ENCODE results near the gene RASA1.

The RASA1 gene

DNA sequence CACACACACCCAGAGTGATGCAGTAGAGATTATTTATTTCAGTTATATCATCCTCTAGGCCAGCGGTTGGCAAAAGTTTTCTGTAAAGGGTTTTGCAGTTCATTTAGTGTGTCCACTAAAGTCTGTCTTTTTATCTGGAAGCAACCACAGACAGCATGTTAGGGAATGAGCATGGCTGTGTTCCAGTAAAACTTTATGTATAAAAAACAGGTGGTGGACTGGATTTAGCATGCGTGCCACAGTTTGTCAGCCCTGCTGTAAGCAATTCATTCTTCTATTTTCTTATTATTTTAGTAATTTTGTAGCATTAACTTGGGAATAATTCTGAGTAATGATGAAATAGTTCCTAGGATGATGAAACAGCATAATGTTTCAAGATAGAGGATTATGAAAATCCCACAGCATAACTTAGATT lies 93.4 kb downstream of the RASA1 start:
- no peak for DNase-seq (ENCODE audit: low read depth, low spot score)

GRCh38 chr5:87361536-87362213 lies 94.0 kb downstream of the RASA1 start:
- no peak for DNase-seq (ENCODE audit: low read depth, low spot score)

- no peak for DNase-seq (ENCODE audit: low read depth, low spot score)
Measured at GRCh38 chr5:87367243-87367642, 99.6 kb downstream of the RASA1 start.

DNA sequence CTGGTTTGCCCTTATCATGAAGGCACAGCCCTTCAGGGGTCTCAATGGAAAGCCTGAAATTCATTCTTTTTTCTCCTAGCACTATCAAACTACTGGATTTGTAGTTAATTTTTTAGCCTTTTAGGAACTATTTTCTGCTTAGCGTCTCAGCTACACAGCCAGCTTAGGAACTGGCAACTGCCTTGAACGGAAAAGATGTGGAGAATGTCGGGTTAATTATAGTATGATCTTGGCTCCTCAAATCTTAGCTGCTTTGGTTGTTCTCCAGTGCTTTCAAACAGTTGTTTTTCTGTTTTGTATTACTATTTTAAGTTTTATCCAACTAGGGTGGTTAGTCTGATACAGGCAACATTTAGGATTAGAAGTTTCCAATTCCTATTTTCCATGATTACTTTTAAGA lies 100.9 kb downstream of the RASA1 start:
- no peak for DNase-seq (ENCODE audit: low read depth, low spot score)

DNA sequence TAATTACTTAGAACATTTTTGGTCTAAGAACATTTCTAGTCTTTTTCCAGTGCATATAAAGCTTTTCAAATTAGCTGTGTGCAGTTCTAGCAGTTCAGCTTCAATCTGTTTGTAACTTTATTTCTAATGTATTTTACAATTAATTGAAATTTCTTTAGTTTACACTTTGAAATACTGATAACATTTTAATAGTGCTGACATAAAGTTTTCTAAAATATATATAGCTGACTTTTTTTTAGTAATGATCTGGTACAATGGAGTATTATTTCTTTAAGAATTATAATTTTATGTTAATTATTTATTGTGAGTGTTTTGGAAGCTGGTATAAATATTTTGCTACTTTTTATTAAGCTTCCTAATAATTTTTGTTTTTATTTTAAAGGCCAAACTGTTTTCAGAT lies 101.7 kb downstream of the RASA1 start:
- no peak for DNase-seq (ENCODE audit: low read depth, low spot score)

DNA sequence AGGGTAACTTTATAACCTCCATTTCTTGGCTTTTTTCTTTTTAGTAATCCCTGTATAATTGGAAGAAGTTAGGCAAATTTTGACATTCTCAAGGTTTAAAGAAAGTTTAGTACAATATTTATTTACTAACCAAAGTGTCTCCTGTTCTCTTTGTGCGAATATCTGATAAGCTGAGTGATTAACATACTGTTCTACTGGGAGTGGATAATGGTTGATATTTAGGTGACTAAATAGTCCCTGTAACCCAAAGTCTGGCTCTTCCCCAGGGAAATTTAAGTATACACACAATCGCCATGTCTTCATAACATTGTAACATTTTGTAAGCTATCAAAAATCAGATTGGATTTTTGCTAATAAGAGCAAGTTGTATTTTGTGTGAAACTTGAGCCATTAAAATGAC lies 105.0 kb downstream of the RASA1 start:
- no peak for DNase-seq (ENCODE audit: low read depth, low spot score)

GRCh38 chr5:87382224-87382623 lies 114.5 kb downstream of the RASA1 start:
- no peak for DNase-seq (ENCODE audit: low read depth, low spot score)

GRCh38 chr5:87383216-87383615 lies 115.5 kb downstream of the RASA1 start:
- no peak for DNase-seq (ENCODE audit: low read depth, low spot score)

DNA sequence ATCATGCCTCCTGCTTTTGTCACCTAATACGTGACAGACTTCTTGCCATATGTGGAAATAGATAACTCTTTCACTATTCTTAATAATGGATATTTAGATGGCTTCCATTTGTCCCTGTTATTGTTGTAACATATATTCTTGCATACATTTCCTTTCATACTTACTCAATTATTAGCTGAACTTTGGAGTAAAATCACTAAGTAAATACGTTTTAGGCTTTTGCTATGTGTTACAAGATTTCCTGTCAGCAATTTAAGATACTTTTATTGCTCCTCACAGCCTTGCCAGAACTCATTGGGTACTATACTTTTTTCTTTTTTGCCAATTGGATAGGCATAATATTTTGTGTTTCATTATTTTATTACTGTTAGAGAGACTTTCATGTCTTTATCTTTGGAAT lies 118.1 kb downstream of the RASA1 start:
- no peak for DNase-seq (ENCODE audit: low read depth, low spot score)

DNA sequence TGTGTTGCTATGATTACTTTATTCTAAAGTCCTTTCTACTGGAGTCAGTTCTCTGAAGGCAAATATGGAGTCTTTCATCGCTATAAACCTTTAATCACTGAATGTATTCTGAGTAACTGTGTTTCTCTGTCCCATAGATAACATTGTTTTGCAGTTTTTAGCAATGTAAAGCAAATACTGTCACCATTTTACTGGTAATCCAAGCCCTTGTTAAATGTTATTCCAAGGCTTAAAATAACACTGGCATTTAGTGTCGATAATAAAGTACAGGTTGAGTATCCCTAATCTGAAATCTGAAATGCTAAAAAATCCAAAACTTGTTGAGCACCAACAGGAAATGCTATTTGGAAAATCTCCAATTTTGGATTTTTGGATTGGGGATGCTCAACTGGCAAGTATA lies 120.4 kb downstream of the RASA1 start:
- DNase-seq (ENCODE audit: low read depth, low spot score) = no peak

GRCh38 chr5:87389296-87390034 lies 121.8 kb downstream of the RASA1 start:
- DNase-seq (ENCODE audit: low read depth, low spot score) = no peak

- no peak for DNase-seq (ENCODE audit: low read depth, low spot score)
Measured at GRCh38 chr5:87390075-87390474, 122.4 kb downstream of the RASA1 start.

DNA sequence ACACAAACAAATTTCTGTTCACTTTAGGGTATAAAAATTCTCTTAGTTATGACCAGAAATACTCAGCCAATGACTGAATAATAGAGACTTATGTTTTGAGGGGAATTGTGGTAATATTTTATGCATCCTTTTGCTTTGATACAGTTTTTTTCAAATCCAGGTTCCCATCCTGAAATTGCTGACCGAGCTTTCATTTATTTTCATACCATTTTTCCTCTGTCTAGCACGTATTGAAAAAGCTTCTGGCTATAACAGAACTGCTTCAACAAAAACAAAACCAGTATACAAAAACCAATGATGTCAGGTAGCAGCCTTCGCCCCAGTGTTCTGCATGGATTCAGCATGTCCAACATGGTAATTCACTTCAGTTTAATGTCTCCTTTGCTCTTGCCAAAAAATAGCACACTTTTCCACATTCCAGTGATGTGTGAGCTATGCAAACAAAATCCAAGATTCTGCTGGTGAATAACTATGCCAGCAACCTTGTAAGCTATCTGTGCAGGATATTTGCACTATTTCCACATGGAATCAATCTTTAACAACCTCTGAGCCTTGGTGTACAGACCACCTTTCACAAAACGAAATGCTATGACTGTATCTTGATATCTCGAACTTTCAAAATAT lies 123.0 kb downstream of the RASA1 start:
- DNase-seq (ENCODE audit: low read depth, low spot score) = no peak

GRCh38 chr5:87392170-87392569 lies 124.5 kb downstream of the RASA1 start:
- no peak for DNase-seq (ENCODE audit: low read depth, low spot score)

GRCh38 chr5:87392801-87393200 lies 125.1 kb downstream of the RASA1 start:
- no peak for DNase-seq (ENCODE audit: low read depth, low spot score)

- DNase-seq (ENCODE audit: low read depth, low spot score) = no peak
Measured at GRCh38 chr5:87393331-87393730, 125.6 kb downstream of the RASA1 start.

DNA sequence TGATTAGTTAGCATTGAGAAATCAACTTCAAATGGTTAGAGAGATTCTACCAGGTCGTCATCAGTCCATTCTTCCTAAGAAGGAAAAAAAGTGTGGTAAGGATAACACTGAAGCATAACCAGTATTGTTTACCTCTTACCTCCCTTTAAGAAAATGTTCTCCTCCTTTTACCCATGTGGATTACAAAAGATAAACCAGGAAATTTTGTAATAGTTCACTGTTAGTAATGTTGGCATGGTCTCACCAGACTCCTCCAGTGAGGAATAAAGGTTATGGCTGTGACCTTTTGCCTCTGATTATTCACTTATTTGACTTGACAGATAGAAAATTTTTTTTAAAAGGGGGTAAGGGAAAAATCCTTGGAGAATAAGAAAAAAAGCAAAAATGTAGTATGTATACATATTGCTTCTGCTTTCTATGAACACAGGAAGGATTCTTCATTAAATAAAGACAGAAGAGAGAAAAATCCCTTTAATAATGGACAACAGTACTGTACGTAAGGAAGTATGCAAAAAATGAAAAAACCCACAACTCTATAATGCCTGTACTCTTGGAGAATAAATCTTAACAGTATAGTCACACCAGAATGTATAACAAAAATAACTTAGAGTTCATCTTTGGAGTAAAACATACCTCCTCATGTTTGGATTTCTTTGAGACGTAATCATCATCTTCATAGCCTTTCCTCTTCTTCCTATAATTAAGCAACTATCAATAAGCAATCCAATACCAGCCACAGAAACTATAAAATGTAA lies 126.9 kb downstream of the RASA1 start:
- DNase-seq (ENCODE audit: low read depth, low spot score) = no peak

DNA sequence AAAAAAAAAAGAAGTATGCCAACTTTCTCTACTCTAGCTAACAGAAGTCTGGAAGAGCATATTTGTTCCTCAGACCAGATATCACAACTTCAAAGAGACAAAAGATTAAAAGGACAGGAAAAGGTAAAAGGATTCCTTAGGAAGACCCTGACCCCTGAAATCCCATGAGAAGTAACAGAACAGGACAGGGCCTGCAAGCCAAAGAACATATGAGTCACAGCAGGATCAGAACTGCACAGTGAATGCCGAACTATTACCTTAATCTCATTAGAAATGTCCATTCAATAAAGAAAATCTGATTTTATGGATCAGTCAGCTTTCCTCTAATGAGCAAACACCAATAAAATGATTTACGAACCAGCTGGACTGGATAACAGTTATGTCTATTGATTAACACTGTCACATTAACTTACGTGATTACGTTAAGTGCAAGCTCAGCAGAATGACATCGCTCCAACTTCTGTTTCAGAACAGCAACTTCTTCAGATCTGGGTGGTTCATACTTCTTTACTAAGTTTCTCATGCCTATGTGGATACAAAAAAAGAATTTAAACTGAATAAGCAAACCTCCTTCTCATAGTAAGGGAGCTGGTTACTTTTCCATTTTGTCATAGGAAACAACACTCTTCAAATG lies 131.4 kb downstream of the RASA1 start:
- DNase-seq (ENCODE audit: low read depth, low spot score) = no peak

DNA sequence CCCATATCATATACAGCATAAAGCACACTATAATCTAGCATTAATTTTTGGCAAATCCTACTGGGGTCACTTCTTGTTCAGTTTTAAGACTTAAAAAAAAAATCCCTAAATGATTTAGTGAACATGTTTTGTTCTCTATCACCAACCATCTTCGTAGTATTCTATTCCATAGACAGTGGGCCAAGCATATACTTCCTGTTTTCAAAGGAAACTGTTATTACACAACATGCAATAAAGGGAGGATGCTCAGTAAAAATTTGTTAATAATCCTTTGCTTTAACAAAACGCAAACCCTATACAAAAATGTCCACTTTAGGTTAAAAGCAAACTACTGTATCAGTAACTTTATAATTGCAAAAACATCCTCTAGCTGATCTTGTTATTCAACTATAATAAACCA lies 132.0 kb downstream of the RASA1 start:
- no peak for DNase-seq (ENCODE audit: low read depth, low spot score)

DNA sequence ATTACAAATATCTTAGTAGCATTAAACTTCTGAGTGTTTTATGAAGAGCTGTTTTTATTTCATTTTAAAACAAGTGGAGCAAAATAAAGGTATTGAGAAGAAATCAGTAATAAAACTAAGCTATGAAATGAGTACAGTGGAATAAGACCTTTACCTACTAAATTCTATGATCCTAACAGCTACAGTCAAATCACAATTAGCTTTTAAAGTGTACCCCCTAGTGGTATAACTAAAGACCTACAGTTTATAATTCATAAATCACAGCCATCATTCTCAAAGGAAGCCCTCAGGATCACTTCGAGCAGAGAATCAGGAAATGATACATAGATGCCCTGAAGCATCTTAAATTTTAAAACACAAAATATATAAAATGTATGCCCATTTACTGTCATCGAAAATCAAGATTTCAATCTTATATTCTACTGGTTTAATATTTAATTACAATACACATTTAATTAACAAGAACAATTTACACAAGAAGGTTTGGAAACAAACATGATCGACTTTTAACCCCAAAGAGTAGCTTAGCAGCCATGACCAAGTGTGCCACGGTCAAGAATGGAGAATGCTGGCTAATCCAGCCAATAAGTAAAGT lies 132.7 kb downstream of the RASA1 start:
- DNase-seq (ENCODE audit: low read depth, low spot score) = no peak

DNA sequence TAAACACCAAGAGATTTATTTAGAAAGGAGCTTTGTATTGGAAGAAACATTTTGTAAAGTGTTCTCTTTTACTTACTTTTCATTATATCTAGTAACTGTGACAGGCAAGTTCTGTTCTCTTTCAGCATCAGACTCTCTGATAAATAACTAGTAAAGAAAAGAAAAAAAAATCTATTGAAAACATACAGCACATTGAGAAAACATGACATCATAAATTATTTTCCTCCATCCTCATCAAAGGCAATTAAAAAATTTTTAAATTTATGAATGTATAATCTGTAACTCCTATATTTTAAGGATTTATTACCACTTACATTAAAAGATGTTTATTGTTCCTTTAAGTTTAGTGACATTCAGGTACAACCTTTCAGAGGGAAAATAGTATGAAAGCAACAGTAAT lies 133.9 kb downstream of the RASA1 start:
- DNase-seq (ENCODE audit: low read depth, low spot score) = no peak
